HG03354 (cell line): ENCODE measurements around the gene CEACAM6.
"Not testable (repeated sequence)": the region's sequence is repeated elsewhere in the genome, so short reads cannot be mapped to it uniquely, and the experiment has no call there.

Experiments
- ATAC-seq: cut with Tn5 transposase; IDR thresholded peaks from one replicate; pipeline ENCODE4 v1.9.1; 2021; ENCODE audit warnings: mild to moderate bottlenecking; ENCODE audit not compliant: unreplicated experiment, poor library complexity, severe bottlenecking

The CEACAM6 gene

GRCh38 chr19:41755328-41755913, at the start of gene CEACAM6:
CEACAM6 (plus strand) TSS chr19:41755530; CDS start chr19:41755639, 109 bp downstream.
- ATAC-seq = no peak

GRCh38 chr19:41706741-41707501, 48.4 kb upstream of the CEACAM6 start:
- ATAC-seq = no peak

- no peak for ATAC-seq
Observed at GRCh38 chr19:41707502-41707812, 47.9 kb upstream of the CEACAM6 start.

- ATAC-seq = no peak
Observed at GRCh38 chr19:41707871-41708371, 47.4 kb upstream of the CEACAM6 start.

- ATAC-seq = no peak
Observed at GRCh38 chr19:41708481-41708880, 46.8 kb upstream of the CEACAM6 start, which contains the start of gene CEACAM5. CEACAM5 (plus strand) TSS chr19:41708626; CDS start chr19:41708732, 106 bp downstream.

GRCh38 chr19:41709516-41709915, 45.8 kb upstream of the CEACAM6 start:
- not testable (repeated sequence) for ATAC-seq

- no peak for ATAC-seq
Observed at GRCh38 chr19:41709951-41710645, 45.2 kb upstream of the CEACAM6 start.

GRCh38 chr19:41711376-41712261, 43.7 kb upstream of the CEACAM6 start:
- ATAC-seq = no peak

- ATAC-seq = no peak
Observed at GRCh38 chr19:41714598-41714997, 40.7 kb upstream of the CEACAM6 start.

- no peak for ATAC-seq
Observed at GRCh38 chr19:41718761-41719160, 36.6 kb upstream of the CEACAM6 start.

- ATAC-seq = no peak
Observed at GRCh38 chr19:41720103-41720502, 35.2 kb upstream of the CEACAM6 start.

GRCh38 chr19:41726493-41726892, 28.8 kb upstream of the CEACAM6 start:
- no peak for ATAC-seq

- ATAC-seq = no peak
Observed at GRCh38 chr19:41734156-41734555, 21.2 kb upstream of the CEACAM6 start.

GRCh38 chr19:41734585-41734984, 20.7 kb upstream of the CEACAM6 start:
- no peak for ATAC-seq

GRCh38 chr19:41735071-41735600, 20.2 kb upstream of the CEACAM6 start:
- ATAC-seq = no peak

GRCh38 chr19:41739361-41739760, 16.0 kb upstream of the CEACAM6 start:
- ATAC-seq = no peak

GRCh38 chr19:41740415-41741243, 14.7 kb upstream of the CEACAM6 start:
- no peak for ATAC-seq

GRCh38 chr19:41741244-41741554, 14.1 kb upstream of the CEACAM6 start:
- ATAC-seq = no peak

- no peak for ATAC-seq
Observed at GRCh38 chr19:41744850-41745249, 10.5 kb upstream of the CEACAM6 start.
